Mammary epithelial cell (primary cell): ENCODE results near the gene LRCH1.

ENCODE experiments used
- EZH2 ChIP-seq: IDR thresholded peaks from 2 replicates; pipeline ENCODE4 v1.6.1; 2012; ENCODE audit warnings: low read length, inconsistent platforms, borderline replicate concordance
- TF ChIP-seq, protein P1 (sequence below), 2 donors: IDR thresholded peaks in 1 of 2; conservative IDR thresholded peaks in 1 of 2; 2 replicates each; pipeline ENCODE4 v1.5.1; 2011 to 2012; ENCODE audit warnings: inconsistent platforms in 2 of 2, low read length in 2 of 2, mild to moderate bottlenecking in 2 of 2, control low read depth in 1 of 2, low read depth in 1 of 2; ENCODE audit not compliant: insufficient read depth in 1 of 2; ENCODE audit errors: extremely low read depth in 1 of 2

DNA sequence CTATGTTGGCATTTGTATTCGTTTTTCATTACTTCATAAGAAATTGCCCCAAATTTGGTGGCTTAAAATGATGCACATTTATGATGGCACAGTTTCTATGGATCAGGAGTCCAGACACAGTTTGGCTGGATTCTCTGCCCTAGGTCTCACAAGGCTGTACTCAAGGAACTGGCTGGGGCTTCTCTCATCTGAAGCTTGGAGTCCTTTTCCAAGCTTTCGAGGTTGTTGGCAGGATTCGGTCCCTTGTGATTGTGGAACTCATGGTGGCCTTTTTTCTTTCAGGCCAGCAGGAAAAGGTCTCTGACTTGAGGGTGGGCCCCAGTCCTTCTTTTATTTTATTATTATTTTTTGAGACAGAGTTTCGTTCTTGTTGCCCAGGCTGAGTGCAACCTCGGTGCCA, 23.8 kb downstream of the LRCH1 start:
- TF ChIP-seq, protein P1, sequence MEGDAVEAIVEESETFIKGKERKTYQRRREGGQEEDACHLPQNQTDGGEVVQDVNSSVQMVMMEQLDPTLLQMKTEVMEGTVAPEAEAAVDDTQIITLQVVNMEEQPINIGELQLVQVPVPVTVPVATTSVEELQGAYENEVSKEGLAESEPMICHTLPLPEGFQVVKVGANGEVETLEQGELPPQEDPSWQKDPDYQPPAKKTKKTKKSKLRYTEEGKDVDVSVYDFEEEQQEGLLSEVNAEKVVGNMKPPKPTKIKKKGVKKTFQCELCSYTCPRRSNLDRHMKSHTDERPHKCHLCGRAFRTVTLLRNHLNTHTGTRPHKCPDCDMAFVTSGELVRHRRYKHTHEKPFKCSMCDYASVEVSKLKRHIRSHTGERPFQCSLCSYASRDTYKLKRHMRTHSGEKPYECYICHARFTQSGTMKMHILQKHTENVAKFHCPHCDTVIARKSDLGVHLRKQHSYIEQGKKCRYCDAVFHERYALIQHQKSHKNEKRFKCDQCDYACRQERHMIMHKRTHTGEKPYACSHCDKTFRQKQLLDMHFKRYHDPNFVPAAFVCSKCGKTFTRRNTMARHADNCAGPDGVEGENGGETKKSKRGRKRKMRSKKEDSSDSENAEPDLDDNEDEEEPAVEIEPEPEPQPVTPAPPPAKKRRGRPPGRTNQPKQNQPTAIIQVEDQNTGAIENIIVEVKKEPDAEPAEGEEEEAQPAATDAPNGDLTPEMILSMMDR (conservative IDR thresholded peaks at IDR 0.05 in 1 of 2, IDR thresholded peaks at IDR 0.05 in 1 of 2; ENCODE audit: extremely low read depth in 1 of 2, insufficient read depth in 1 of 2, low read depth in 1 of 2, low read length in 2 of 2) = no peak
- TF ChIP-seq EZH2 = no peak
